Large intestine (tissue), 3 donors: ENCODE data around the gene POLD1. TPM values are rescaled to one million over a fixed set of nuclear protein-coding genes. Genes with fewer than 3 reads are reported as not detected.
"Not testable (repeated sequence)": the region's sequence is repeated elsewhere in the genome, so short reads cannot be mapped to it uniquely, and the experiment has no call there.

ENCODE experiments used
- DNase-seq, 2 donors: peaks; one replicate each; pipeline versions ENCODE4 v3.0.0 to v3.0.0-alpha.2; 2013
- H3K27ac ChIP-seq: one replicate; pipeline ENCODE4 v1.5.1; 2013; ENCODE audit warnings: low read length
- H3K27me3 ChIP-seq: 2 replicates; pipeline ENCODE4 v1.6.1; 2013; ENCODE audit warnings: low read length; ENCODE audit not compliant: control insufficient read depth, insufficient read depth
- H3K36me3 ChIP-seq: 2 replicates; pipeline ENCODE4 v1.6.1; 2013; ENCODE audit warnings: low read length; ENCODE audit not compliant: control insufficient read depth, insufficient read depth
- H3K4me1 ChIP-seq: one replicate; pipeline ENCODE4 v1.6.1; 2013; ENCODE audit warnings: low read length; ENCODE audit not compliant: control insufficient read depth, insufficient read depth
- H3K4me3 ChIP-seq: one replicate; pipeline ENCODE4 v1.5.1; 2013; ENCODE audit warnings: low read length
- H3K9me3 ChIP-seq: one replicate; pipeline ENCODE4 v1.6.1; 2013; ENCODE audit warnings: mild to moderate bottlenecking, low read depth, low read length, moderate library complexity; ENCODE audit not compliant: control insufficient read depth
- WGBS: methylation state at CpG from one replicate; pipeline ENCODE4 v1.1.5; 2013; ENCODE audit warnings: low lambda C conversion rate; ENCODE audit not compliant: insufficient coverage; 5-methylcytosine and 5-hydroxymethylcytosine counted together
- polyA plus RNA-seq: library from polyadenylated mRNA; unstranded; fragments of 120-200 nt; gene quantifications from one replicate; pipeline ENCODE4 v1.2.1, GENCODE V29; 2013

Gene POLD1
- polyA plus RNA-seq, 1 donor, result 26.1 TPM

DNA sequence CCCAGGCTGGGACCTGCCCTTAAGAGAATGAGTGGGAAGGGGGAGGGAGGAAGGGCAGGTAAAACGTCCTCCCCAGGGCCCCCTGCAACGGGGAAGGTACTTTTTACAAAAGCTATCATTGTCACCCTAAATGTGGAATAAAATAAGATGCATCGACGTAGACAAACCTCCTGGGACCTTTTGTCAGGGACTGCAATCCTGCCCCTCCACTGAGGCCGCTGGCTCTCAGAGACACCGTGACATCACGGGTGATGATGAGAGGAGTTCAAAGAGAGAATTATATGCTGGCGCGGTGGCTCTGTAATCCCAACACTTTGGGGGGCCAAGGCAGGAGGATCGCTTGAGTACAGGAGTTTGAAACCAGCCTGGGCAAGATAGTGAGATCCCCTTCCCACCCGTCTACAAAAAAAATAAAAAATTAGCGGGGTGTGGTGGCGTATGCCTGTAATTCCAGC, 46.8 kb downstream of the POLD1 start:
- H3K27ac ChIP-seq, result no peak overlapping the region
- no CpG with 5 or more reads among the region's 13 CpGs for WGBS
- no peak for DNase-seq
- peaks cover 56% of the 10 kb centered on the region for H3K27me3 ChIP-seq
- H3K4me1 ChIP-seq, result peaks cover 14% of the 10 kb centered on the region
- H3K4me3 ChIP-seq, result peak overlapping the region; percentile 57
- H3K36me3 ChIP-seq, result no peaks in the 10 kb centered on the region
- no peaks in the 10 kb centered on the region for H3K9me3 ChIP-seq

DNA sequence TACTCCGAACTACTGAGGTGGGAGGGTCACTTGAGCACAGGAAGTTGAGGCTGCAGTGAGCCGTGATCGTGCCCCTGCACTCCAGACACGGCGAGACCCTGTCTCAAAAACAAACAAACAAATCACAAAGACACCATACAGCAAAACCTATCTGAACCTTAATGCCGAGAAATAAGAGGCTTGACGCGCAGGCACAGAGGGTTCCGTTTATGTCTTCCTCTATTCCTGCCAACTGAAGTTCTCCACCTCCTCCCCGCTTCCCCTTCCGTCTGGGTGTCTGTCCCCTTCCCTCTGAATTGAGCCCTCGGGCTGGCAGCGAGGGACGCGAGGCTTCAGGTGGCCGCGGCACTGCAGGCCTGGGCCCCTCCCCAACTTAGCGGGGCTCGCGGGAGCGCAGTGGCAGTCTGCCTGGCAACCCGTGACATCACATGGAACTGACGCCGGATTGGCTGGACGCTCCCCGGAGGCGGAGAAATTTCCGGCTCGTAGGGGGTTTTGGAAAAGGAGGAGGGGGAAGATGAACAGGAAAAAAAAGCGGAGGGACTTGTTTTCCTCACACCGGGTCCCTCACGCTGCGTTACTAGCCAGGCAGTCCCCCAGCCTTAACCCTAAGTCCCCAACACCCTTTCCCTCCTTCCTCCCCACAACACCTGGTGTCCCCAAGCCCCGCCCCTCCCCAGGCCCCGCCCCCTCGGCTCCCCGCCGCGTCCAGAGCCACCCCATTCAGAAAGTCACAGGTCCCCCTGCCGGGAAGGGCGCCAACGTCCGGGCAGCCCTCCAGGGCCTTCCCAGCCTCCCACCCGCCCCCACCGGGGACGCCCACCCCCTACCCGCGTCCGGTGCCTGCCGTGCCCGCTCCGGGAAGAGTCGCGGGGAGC, 47.4 kb downstream of the POLD1 start:
- no peak overlapping the region for H3K27ac ChIP-seq
- peak; percentile 83 to 86 for DNase-seq
- H3K9me3 ChIP-seq, result no peaks in the 10 kb centered on the region
- H3K4me3 ChIP-seq, result peak overlapping the region; percentile 57
- WGBS, result 0% methylated on average over 1 of the region's 54 CpGs
- peaks cover 56% of the 10 kb centered on the region for H3K27me3 ChIP-seq
- peaks cover 14% of the 10 kb centered on the region for H3K4me1 ChIP-seq
- H3K36me3 ChIP-seq, result no peaks in the 10 kb centered on the region

- no peaks in the 10 kb centered on the region for H3K36me3 ChIP-seq
- H3K4me1 ChIP-seq, result peaks cover 14% of the 10 kb centered on the region
- WGBS, result no CpG with 5 or more reads among the region's 40 CpGs
- H3K4me3 ChIP-seq, result peak within 1 kb of the TSS; percentile 57
- peaks cover 56% of the 10 kb centered on the region for H3K27me3 ChIP-seq
- H3K27ac ChIP-seq, result no peak within 1 kb of the TSS
- no peaks in the 10 kb centered on the region for H3K9me3 ChIP-seq
- peak; percentile 45 to 47 for DNase-seq
Measured at GRCh38 chr19:50432221-50433028, 48.3 kb downstream of the POLD1 start, which contains the start of gene MYBPC2. MYBPC2 (plus strand) TSS chr19:50432892; CDS start chr19:50432954, 62 bp downstream.

DNA sequence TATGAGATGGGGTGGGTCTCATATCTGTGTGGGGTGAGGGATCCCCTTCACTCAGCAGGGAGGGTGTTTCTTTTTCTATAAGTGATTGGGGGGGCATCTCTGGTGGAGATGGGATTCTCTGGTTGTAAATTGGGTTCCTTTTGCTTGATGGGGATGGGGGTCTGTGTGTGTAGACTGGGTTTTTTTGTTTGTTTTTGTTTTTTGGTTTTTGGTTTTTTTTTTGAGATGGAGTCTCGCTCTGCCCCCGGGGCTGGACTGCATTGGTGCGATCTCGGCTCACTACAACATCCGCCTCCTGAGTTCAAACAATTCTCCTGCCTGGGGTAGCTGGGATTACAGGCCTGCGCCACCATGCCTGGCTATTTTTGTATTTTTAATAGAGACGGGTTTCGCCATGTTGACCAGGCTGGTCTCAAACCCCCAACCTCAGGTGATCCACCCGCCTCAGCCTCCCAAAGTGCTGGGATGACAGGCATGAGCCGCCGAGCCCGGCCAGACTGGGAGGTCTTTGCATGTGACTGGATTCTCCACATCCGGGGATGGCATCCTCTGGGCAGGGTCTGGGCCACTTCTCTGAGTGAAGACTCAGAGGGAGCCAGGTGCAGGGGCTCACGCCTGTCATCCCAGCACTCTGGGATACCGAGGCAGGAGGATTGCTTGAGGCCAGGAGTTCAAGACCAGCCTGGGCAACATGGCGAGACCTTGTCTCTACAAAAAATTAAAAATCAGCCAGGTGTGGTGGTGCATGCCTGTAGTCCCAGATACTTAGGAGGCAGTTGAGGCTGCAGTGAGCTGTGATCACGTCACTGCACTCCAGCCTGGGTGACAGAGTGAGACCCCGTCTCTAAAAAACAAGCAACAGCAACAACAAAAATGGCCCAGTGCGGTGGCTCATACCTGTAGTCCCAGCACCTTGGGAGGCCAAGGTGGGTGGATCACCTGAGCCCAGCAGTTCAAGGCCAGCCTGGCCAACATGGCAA, 49.3 kb downstream of the POLD1 start:
- no peaks in the 10 kb centered on the region for H3K9me3 ChIP-seq
- no peak overlapping the region for H3K4me3 ChIP-seq
- DNase-seq, result no peak
- H3K4me1 ChIP-seq, result peaks cover 10% of the 10 kb centered on the region
- WGBS, result no CpG with 5 or more reads among the region's 19 CpGs
- no peak overlapping the region for H3K27ac ChIP-seq
- no peaks in the 10 kb centered on the region for H3K36me3 ChIP-seq
- peaks cover 51% of the 10 kb centered on the region for H3K27me3 ChIP-seq

- Histone ChIP-seq H3K27ac (no peak overlapping the region), H3K27me3 (peaks cover 42% of the 10 kb centered on the region), H3K4me1 (peaks cover 10% of the 10 kb centered on the region), H3K9me3 (no peaks in the 10 kb centered on the region), H3K4me3 (no peak overlapping the region), H3K36me3 (no peaks in the 10 kb centered on the region)
- no peak for DNase-seq
- no CpG with 5 or more reads among the region's 12 CpGs for WGBS
Measured at GRCh38 chr19:50434525-50434924, 50.4 kb downstream of the POLD1 start.

DNA sequence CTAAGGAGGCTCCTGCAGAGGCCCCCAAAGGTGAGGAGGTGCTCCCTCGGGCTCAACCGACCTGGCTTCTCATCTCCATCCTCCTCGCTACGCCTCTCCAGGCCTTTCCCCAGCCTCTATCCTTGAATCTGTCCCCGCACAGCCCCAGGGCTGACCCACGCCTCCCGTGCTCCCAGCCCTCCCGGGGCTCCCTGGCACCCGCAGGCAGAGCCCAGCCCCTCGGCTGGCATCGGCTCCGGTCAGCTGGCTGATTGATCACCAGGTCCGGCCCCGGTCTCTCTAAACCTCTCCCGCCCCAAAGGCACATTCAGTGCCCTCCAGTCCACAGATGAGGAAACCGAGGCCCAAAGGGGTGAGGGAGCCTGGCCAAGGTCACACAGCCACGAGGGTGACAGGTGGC, 51.1 kb downstream of the POLD1 start:
- no peaks in the 10 kb centered on the region for H3K9me3 ChIP-seq
- H3K27me3 ChIP-seq, result peaks cover 37% of the 10 kb centered on the region
- WGBS, result no CpG with 5 or more reads among the region's 17 CpGs
- peaks cover 10% of the 10 kb centered on the region for H3K4me1 ChIP-seq
- H3K36me3 ChIP-seq, result no peaks in the 10 kb centered on the region
- H3K27ac ChIP-seq, result no peak overlapping the region
- no peak overlapping the region for H3K4me3 ChIP-seq
- no peak for DNase-seq

GRCh38 chr19:50435627-50436026, 51.5 kb downstream of the POLD1 start:
- Histone ChIP-seq H3K27ac (no peak overlapping the region), H3K36me3 (no peaks in the 10 kb centered on the region), H3K4me3 (no peak overlapping the region), H3K9me3 (no peaks in the 10 kb centered on the region), H3K4me1 (peaks cover 10% of the 10 kb centered on the region), H3K27me3 (peaks cover 34% of the 10 kb centered on the region)
- no CpG with 5 or more reads among the region's 12 CpGs for WGBS
- no peak for DNase-seq

- no peak for DNase-seq
- Histone ChIP-seq H3K4me3 (no peak overlapping the region), H3K36me3 (no peaks in the 10 kb centered on the region), H3K27ac (no peak overlapping the region), H3K27me3 (peaks cover 16% of the 10 kb centered on the region), H3K4me1 (no peaks in the 10 kb centered on the region), H3K9me3 (no peaks in the 10 kb centered on the region)
- WGBS, result 100% methylated on average over 1 of the region's 5 CpGs
Measured at GRCh38 chr19:50437862-50438449, 53.8 kb downstream of the POLD1 start.

GRCh38 chr19:50439130-50439529, 55.0 kb downstream of the POLD1 start:
- 100% methylated on average over 1 of the region's 2 CpGs for WGBS
- not testable (repeated sequence) for H3K36me3 ChIP-seq, H3K4me3 ChIP-seq, H3K4me1 ChIP-seq, H3K27me3 ChIP-seq, H3K9me3 ChIP-seq, DNase-seq, H3K27ac ChIP-seq
